MM.1S (cell line): Measurements from ENCODE around the gene IL1RAPL2.
"Not testable (repeated sequence)": the region's sequence is repeated elsewhere in the genome, so short reads cannot be mapped to it uniquely, and the experiment has no call there.

Experiments used
- DNase-seq: peaks from one replicate; pipeline ENCODE4 v3.0.0-alpha.2; 2015
- H2AFZ ChIP-seq: fragments of 300-600 bp; sonication (generic); 2 replicates; pipeline ENCODE4 v1.6.0; 2016; ENCODE audit warnings: antibody characterized with exemption, low read length
- H3F3A ChIP-seq: fragments of 300-600 bp; sonication (generic); 2 replicates; pipeline ENCODE4 v1.6.1; 2016; ENCODE audit warnings: mild to moderate bottlenecking, antibody characterized with exemption, low read length, moderate library complexity, mixed read lengths; ENCODE audit not compliant: insufficient read depth
- H3K27ac ChIP-seq: fragments of 300-600 bp; sonication (generic); 2 replicates; pipeline ENCODE4 v1.5.1; 2016; ENCODE audit warnings: mild to moderate bottlenecking, low read length
- H3K27me3 ChIP-seq: fragments of 300-600 bp; sonication (generic); replicated peaks from 2 replicates; pipeline ENCODE4 v1.6.0; 2016; ENCODE audit warnings: low read length; ENCODE audit not compliant: insufficient read depth
- H3K36me3 ChIP-seq: fragments of 300-600 bp; sonication (generic); replicated peaks from 2 replicates; pipeline ENCODE4 v1.6.1; 2016; ENCODE audit warnings: mild to moderate bottlenecking, low read length, mixed read lengths; ENCODE audit not compliant: insufficient read depth
- H3K4me1 ChIP-seq: fragments of 300-600 bp; sonication (generic); 2 replicates; pipeline ENCODE4 v1.6.1; 2016; ENCODE audit warnings: low read length, mixed read lengths
- H3K4me2 ChIP-seq: fragments of 300-600 bp; sonication (generic); 2 replicates; pipeline ENCODE4 v1.6.0; 2016; ENCODE audit warnings: low read depth, low read length
- H3K4me3 ChIP-seq: fragments of 300-600 bp; sonication (generic); 2 replicates; pipeline ENCODE4 v1.5.1; 2016; ENCODE audit warnings: low read length, mixed read lengths
- H3K79me2 ChIP-seq: fragments of 300-600 bp; sonication (generic); 2 replicates; pipeline ENCODE4 v1.6.1; 2016; ENCODE audit warnings: mixed run types, low read length, mixed read lengths
- H3K9ac ChIP-seq: fragments of 300-600 bp; sonication (generic); 2 replicates; pipeline ENCODE4 v1.6.1; 2016; ENCODE audit warnings: low read length, mixed read lengths
- H3K9me2 ChIP-seq: fragments of 300-600 bp; sonication (generic); replicated peaks from 2 replicates; pipeline ENCODE4 v1.6.1; 2016; ENCODE audit warnings: mild to moderate bottlenecking, low read length, mixed read lengths; ENCODE audit not compliant: insufficient read depth
- H3K9me3 ChIP-seq: fragments of 300-600 bp; sonication (generic); replicated peaks from 2 replicates; pipeline ENCODE4 v1.6.1; 2016; ENCODE audit warnings: mild to moderate bottlenecking, low read length, mixed read lengths; ENCODE audit not compliant: insufficient read depth
- H4K20me1 ChIP-seq: fragments of 300-600 bp; sonication (generic); 2 replicates; pipeline ENCODE4 v1.6.1; 2016; ENCODE audit warnings: mild to moderate bottlenecking, low read length, moderate library complexity, mixed read lengths; ENCODE audit not compliant: insufficient read depth
- CTCF ChIP-seq: fragments of 300-600 bp; sonication (generic); IDR thresholded peaks from 2 replicates; pipeline ENCODE4 v1.5.1; 2016; ENCODE audit warnings: antibody characterized with exemption, low read length, mixed read lengths
- EZH2 ChIP-seq: fragments of 300-600 bp; sonication (generic); optimal IDR thresholded peaks from 2 replicates; pipeline ENCODE3; 2017; ENCODE audit warnings: low read depth, mild to moderate bottlenecking, antibody characterized with exemption, low read length, mixed read lengths
- EZH2phosphoT487 ChIP-seq: fragments of 300-600 bp; sonication (generic); IDR thresholded peaks from 2 replicates; pipeline ENCODE4 v1.6.1; 2018; ENCODE audit warnings: antibody characterized with exemption, low read length

Gene IL1RAPL2

GRCh38 chrX:105662248-105662647 is 1096.2 kb downstream of the IL1RAPL2 start:
- no peak overlapping the region for H3K4me3 ChIP-seq
- no peak for DNase-seq

GRCh38 chrX:105664243-105664642 is 1098.2 kb downstream of the IL1RAPL2 start:
- Histone ChIP-seq H3K36me3 (no peaks in the 10 kb centered on the region), H3F3A (no peaks in the 10 kb centered on the region), H3K9ac (no peak overlapping the region), H3K9me2 (no peaks in the 10 kb centered on the region), H4K20me1 (no peaks in the 10 kb centered on the region), H3K9me3 (no peaks in the 10 kb centered on the region), H3K79me2 (no peaks in the 10 kb centered on the region), H3K4me1 (no peaks in the 10 kb centered on the region), H3K27me3 (no peaks in the 10 kb centered on the region), H2AFZ (no peak overlapping the region), H3K4me3 (no peak overlapping the region), H3K4me2 (no peak overlapping the region), H3K27ac (no peak overlapping the region)
- no peak for DNase-seq
- no peak for TF ChIP-seq CTCF
- no peak for TF ChIP-seq EZH2
- TF ChIP-seq EZH2phosphoT487, result no peak

More at GRCh38 chrX:105662248-105662647, 1096.2 kb downstream of the IL1RAPL2 start:
- H3K27ac ChIP-seq, result no peak overlapping the region
- H3F3A ChIP-seq, result no peaks in the 10 kb centered on the region
- no peak overlapping the region for H2AFZ ChIP-seq
- no peaks in the 10 kb centered on the region for H3K27me3 ChIP-seq
- H3K9me2 ChIP-seq, result no peaks in the 10 kb centered on the region
- H4K20me1 ChIP-seq, result no peaks in the 10 kb centered on the region
- no peak overlapping the region for H3K4me2 ChIP-seq
- no peaks in the 10 kb centered on the region for H3K9me3 ChIP-seq
- TF ChIP-seq CTCF (no peak), EZH2phosphoT487 (no peak), EZH2 (no peak)
- no peaks in the 10 kb centered on the region for H3K4me1 ChIP-seq
- no peak overlapping the region for H3K9ac ChIP-seq
- no peaks in the 10 kb centered on the region for H3K36me3 ChIP-seq
- no peaks in the 10 kb centered on the region for H3K79me2 ChIP-seq

GRCh38 chrX:105684288-105684687 is 1118.3 kb downstream of the IL1RAPL2 start:
- not testable (repeated sequence) for H3K9me2 ChIP-seq, H3K4me2 ChIP-seq, H3K27me3 ChIP-seq, H3K27ac ChIP-seq, H2AFZ ChIP-seq, H3K36me3 ChIP-seq, H3K79me2 ChIP-seq, H3K9me3 ChIP-seq, H3K9ac ChIP-seq, DNase-seq, H3K4me3 ChIP-seq, H3K4me1 ChIP-seq, H4K20me1 ChIP-seq, H3F3A ChIP-seq

DNA sequence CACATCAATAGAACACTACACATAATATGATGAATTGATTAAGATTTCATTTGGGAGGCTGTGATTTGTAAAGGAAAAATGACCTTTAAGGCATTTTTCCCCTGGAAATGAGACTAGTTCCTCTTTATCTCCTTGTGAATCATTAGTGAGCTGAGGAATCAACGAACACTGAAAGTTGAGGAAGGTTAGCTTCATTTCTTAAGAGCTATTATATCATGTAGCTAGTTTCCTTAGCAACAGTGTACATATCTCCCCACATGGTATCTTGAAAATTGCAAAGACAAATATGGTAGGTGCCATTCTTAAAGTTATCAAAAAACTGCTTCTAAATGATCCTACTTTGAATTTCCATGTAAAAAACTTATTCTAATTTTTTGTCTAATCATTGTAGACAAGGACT is 1128.8 kb downstream of the IL1RAPL2 start:
- no peaks in the 10 kb centered on the region for H3K9me3 ChIP-seq
- DNase-seq, result no peak
- no peaks in the 10 kb centered on the region for H3K36me3 ChIP-seq
- TF ChIP-seq CTCF, result no peak
- TF ChIP-seq EZH2, result no peak
- TF ChIP-seq EZH2phosphoT487, result no peak
- no peak overlapping the region for H3K4me3 ChIP-seq
- H3K4me1 ChIP-seq, result no peaks in the 10 kb centered on the region
- no peak overlapping the region for H3K27ac ChIP-seq
- H3K9me2 ChIP-seq, result no peaks in the 10 kb centered on the region
- no peaks in the 10 kb centered on the region for H3K79me2 ChIP-seq
- H2AFZ ChIP-seq, result no peak overlapping the region
- no peaks in the 10 kb centered on the region for H4K20me1 ChIP-seq
- no peak overlapping the region for H3K4me2 ChIP-seq
- H3K27me3 ChIP-seq, result no peaks in the 10 kb centered on the region
- no peaks in the 10 kb centered on the region for H3F3A ChIP-seq
- H3K9ac ChIP-seq, result no peak overlapping the region
